Measurements from ENCODE around the gene HAUS3.

GRCh38 chr4:2253160-2254084 lies 11.5 kb upstream of the HAUS3 start:
- no peak for TF ChIP-seq CREB1 (IDR thresholded peaks at IDR 0.05; ENCODE audit: low read depth)
- TF ChIP-seq RAD21 (IDR thresholded peaks at IDR 0.05; ENCODE audit: low read depth) = no peak
- TF ChIP-seq FOXM1 (IDR thresholded peaks at IDR 0.05; ENCODE audit: borderline replicate concordance, low read depth) = no peak
- no peak for TF ChIP-seq EGR1 (IDR thresholded peaks at IDR 0.05)
- TF ChIP-seq CEBPB (IDR thresholded peaks at IDR 0.05) = no peak
- TF ChIP-seq, protein P1, sequence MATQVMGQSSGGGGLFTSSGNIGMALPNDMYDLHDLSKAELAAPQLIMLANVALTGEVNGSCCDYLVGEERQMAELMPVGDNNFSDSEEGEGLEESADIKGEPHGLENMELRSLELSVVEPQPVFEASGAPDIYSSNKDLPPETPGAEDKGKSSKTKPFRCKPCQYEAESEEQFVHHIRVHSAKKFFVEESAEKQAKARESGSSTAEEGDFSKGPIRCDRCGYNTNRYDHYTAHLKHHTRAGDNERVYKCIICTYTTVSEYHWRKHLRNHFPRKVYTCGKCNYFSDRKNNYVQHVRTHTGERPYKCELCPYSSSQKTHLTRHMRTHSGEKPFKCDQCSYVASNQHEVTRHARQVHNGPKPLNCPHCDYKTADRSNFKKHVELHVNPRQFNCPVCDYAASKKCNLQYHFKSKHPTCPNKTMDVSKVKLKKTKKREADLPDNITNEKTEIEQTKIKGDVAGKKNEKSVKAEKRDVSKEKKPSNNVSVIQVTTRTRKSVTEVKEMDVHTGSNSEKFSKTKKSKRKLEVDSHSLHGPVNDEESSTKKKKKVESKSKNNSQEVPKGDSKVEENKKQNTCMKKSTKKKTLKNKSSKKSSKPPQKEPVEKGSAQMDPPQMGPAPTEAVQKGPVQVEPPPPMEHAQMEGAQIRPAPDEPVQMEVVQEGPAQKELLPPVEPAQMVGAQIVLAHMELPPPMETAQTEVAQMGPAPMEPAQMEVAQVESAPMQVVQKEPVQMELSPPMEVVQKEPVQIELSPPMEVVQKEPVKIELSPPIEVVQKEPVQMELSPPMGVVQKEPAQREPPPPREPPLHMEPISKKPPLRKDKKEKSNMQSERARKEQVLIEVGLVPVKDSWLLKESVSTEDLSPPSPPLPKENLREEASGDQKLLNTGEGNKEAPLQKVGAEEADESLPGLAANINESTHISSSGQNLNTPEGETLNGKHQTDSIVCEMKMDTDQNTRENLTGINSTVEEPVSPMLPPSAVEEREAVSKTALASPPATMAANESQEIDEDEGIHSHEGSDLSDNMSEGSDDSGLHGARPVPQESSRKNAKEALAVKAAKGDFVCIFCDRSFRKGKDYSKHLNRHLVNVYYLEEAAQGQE (IDR thresholded peaks at IDR 0.05; ENCODE audit: low read depth) = no peak
- no peak for TF ChIP-seq MAX (IDR thresholded peaks at IDR 0.05)
- no peak for TF ChIP-seq TAF1 (IDR thresholded peaks at IDR 0.05; ENCODE audit: low read depth)
- TF ChIP-seq TEAD4 (IDR thresholded peaks at IDR 0.05) = no peak
- TF ChIP-seq EP300 (IDR thresholded peaks at IDR 0.05; ENCODE audit: borderline replicate concordance) = no peak
- TF ChIP-seq YY1 (IDR thresholded peaks at IDR 0.05; ENCODE audit: low read depth) = no peak
- no peak for TF ChIP-seq TCF12 (IDR thresholded peaks at IDR 0.05; ENCODE audit: low read depth)
- TF ChIP-seq ZBTB7A (IDR thresholded peaks at IDR 0.05; ENCODE audit: low read depth) = no peak

All from Ishikawa (cell line).